Measurements from ENCODE around the gene CFAP77.

CFAP77 gene

GRCh38 chr9:132447902-132448301 is 37.9 kb downstream of the CFAP77 start:
- TF ChIP-seq POLR2AphosphoS5 (IDR thresholded peaks at IDR 0.05; ENCODE audit: low read depth), result no peak
- TF ChIP-seq GABPA (IDR thresholded peaks at IDR 0.05; ENCODE audit: low read depth), result no peak
- H3K4me3 ChIP-seq (replicated peaks; ENCODE audit: insufficient read depth, low read length), result no peak overlapping the region
- DNase-seq (ENCODE audit: low read depth in 1 of 2, low spot score in 1 of 2), result no peak
- peaks cover 3% of the 10 kb centered on the region for H3K27me3 ChIP-seq (ENCODE audit: insufficient read depth, poor library complexity, severe bottlenecking)
- H3K27ac ChIP-seq (replicated peaks), result no peak overlapping the region

- DNase-seq (ENCODE audit: low read depth in 1 of 2, low spot score in 1 of 2), result no peak
- H3K4me3 ChIP-seq (replicated peaks; ENCODE audit: insufficient read depth, low read length), result no peak overlapping the region
- TF ChIP-seq, protein P1, sequence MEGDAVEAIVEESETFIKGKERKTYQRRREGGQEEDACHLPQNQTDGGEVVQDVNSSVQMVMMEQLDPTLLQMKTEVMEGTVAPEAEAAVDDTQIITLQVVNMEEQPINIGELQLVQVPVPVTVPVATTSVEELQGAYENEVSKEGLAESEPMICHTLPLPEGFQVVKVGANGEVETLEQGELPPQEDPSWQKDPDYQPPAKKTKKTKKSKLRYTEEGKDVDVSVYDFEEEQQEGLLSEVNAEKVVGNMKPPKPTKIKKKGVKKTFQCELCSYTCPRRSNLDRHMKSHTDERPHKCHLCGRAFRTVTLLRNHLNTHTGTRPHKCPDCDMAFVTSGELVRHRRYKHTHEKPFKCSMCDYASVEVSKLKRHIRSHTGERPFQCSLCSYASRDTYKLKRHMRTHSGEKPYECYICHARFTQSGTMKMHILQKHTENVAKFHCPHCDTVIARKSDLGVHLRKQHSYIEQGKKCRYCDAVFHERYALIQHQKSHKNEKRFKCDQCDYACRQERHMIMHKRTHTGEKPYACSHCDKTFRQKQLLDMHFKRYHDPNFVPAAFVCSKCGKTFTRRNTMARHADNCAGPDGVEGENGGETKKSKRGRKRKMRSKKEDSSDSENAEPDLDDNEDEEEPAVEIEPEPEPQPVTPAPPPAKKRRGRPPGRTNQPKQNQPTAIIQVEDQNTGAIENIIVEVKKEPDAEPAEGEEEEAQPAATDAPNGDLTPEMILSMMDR (IDR thresholded peaks at IDR 0.05; ENCODE audit: insufficient read depth, low read length), result no peak
- TF ChIP-seq REST (IDR thresholded peaks at IDR 0.05; ENCODE audit: insufficient replicate concordance, low read depth), result no peak
- no peak overlapping the region for H3K27ac ChIP-seq (replicated peaks)
- H3K27me3 ChIP-seq (ENCODE audit: insufficient read depth, poor library complexity, severe bottlenecking), result peaks cover 5% of the 10 kb centered on the region
Observed at GRCh38 chr9:132451276-132451675, 41.3 kb downstream of the CFAP77 start.

GRCh38 chr9:132456241-132456640 is 46.2 kb downstream of the CFAP77 start:
- Histone ChIP-seq H3K4me3 (replicated peaks; ENCODE audit: insufficient read depth, low read length) (no peak overlapping the region), H3K27ac (replicated peaks) (no peak overlapping the region), H3K27me3 (ENCODE audit: insufficient read depth, poor library complexity, severe bottlenecking) (peaks cover 5% of the 10 kb centered on the region)
- no peak for DNase-seq (ENCODE audit: low read depth in 1 of 2, low spot score in 1 of 2)
- TF ChIP-seq REST (IDR thresholded peaks at IDR 0.05; ENCODE audit: insufficient replicate concordance, low read depth), result no peak
- TF ChIP-seq POLR2AphosphoS5 (IDR thresholded peaks at IDR 0.05; ENCODE audit: low read depth), result no peak
- TF ChIP-seq SPI1 (IDR thresholded peaks at IDR 0.05; ENCODE audit: borderline replicate concordance, low read depth), result no peak
- TF ChIP-seq, protein P1 (IDR thresholded peaks at IDR 0.05; ENCODE audit: insufficient read depth, low read length), result no peak
- no peak for TF ChIP-seq GABPA (IDR thresholded peaks at IDR 0.05; ENCODE audit: low read depth)

DNA sequence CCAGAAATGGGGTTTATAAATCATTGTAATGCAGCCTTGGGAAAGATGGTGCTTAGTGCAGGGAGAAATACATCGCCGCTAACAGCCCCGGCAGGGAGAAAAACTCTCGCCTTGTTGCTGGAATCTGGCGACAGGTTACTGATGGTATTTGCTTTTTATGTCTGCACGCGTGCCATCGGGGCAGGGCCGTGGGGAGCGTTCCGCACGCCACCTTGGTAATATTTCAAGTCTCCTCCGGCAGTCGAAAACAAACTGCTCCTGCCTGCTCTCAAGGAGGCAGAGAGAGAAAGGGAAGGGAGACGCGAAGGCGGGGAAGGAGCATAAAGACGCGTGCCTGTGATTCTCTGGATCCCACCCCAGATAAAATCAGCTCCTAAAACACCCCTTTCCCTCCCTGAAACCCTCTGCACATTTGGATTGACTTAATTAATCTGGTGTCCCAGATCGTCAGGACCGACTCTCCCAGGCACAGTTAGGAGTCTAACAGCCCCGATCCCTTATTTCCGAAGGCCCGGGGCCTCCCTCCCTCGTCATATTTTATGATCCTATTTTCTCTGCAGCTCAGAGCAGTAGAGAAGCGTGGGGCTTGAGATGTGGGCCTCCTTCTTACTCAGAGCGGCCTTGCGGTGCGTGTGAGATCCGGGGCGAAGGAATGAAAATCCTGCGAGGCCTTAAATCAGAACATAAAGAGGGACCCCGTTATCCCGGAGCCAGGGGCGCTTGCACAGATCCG is 47.7 kb downstream of the CFAP77 start:
- H3K27ac ChIP-seq (replicated peaks), result no peak overlapping the region
- DNase-seq (ENCODE audit: low read depth in 1 of 2, low spot score in 1 of 2), result no peak
- no peak for TF ChIP-seq GABPA (IDR thresholded peaks at IDR 0.05; ENCODE audit: low read depth)
- TF ChIP-seq, protein P1 (IDR thresholded peaks at IDR 0.05; ENCODE audit: insufficient read depth, low read length), result no peak
- no peak overlapping the region for H3K4me3 ChIP-seq (replicated peaks; ENCODE audit: insufficient read depth, low read length)
- H3K27me3 ChIP-seq (ENCODE audit: insufficient read depth, poor library complexity, severe bottlenecking), result peaks cover 5% of the 10 kb centered on the region
